HG03139 (cell line): ENCODE data around the gene CNFN.

Experiments
- ATAC-seq: cut with Tn5 transposase; IDR thresholded peaks from one replicate; pipeline ENCODE4 v1.9.1; 2021; ENCODE audit not compliant: unreplicated experiment

The CNFN gene, protein sequence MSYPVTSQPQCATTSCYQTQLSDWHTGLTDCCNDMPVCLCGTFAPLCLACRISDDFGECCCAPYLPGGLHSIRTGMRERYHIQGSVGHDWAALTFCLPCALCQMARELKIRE

DNA sequence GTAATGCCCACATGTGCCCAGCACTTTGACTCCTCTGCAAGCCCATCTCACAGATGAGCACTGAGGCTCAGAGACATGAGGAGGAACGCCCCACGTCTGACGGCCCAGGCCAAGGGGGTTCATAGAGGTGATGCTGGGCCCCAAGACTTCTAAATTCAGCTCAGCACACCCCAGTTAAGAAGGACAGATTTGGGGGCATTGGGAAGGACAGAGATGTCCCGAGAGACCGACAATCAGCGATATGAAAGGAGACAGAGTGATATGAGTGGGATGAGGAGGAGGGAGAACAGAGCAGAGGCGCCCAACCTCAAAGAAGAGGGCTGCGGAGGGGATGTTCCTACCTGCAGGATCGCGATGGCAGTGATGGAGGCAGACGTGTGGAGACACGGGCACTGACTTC lies at the start of gene CNFN:
Gene CNFN, minus strand, starts transcription at position 399 of the 400 bp plus-strand sequence. CDS start 1,260 bp downstream, outside the sequence.
- no peak for ATAC-seq

DNA sequence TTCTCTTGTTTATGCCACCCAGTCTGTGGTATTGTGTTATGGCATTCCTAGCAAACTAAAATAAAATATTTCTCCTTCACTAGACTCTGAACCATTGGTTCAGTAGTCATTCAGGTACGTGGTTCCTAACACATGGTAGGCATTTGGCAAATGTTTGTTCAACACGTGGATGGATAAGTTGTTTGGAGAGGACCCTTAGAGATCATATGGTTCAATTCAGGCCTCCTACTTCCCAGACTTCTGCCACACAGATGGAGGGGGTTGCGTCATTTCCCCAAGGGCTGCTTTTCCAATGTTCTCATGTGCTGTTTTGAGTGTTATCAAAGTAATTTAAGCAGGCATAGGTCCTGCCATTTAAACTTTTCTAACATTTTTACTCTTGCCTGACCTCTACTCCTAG lies 45.9 kb upstream of the CNFN start:
- ATAC-seq: no peak

DNA sequence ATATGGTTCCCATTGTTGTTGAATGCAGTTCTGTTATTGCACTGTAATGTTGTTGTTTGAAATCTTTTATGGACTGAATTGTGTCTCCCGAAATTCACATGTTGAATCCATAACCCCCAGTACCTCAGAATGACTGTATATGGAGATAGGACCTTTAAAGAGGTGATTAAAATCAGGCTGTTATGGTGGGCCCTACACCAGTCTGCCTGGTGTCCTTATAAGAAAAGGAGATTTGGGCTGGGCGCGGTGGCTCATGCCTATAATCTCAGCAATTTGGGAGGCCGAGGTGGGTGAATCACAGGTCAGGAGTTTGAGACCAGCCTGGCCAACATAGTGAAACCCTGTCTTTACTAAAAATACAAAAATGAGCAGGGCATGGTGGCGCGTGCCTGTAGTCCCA lies 45.2 kb upstream of the CNFN start:
- ATAC-seq: no peak

DNA sequence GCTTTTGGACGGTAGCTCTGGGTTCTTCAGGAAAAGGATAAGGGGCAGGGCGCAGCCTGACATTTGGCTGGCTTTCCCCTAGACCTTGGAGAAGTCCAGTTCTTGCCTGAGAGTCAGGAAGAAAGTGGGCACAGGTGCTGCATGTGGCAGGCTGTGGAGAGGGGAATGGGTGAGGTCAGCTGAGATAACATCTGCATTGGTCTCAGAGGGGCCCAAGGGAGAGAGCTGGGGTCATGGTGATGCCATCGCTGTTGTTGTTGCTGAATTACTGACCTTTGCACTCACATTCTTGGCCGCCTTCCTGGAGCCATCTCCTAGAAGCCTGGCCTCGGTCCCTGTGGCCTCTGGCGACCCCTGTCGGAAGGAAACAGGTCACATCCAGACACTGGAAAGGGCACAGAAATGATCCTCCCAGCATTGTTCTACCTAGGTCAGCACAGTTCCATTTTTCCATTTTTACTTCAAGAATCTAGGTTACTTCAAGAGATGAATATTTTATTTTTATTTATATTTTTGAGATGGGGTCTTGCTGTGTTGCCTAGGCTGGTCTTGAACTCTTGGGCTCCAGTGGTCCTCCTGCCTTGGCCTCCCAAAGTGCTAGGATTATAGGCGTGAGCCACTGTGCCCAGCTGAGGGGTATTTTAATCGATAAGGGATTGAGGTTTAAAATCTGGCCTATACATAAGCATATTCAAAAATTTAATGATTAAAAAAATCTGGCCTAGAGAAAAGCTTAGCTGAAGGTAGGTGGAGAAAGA lies 43.6 kb upstream of the CNFN start:
- no peak for ATAC-seq

DNA sequence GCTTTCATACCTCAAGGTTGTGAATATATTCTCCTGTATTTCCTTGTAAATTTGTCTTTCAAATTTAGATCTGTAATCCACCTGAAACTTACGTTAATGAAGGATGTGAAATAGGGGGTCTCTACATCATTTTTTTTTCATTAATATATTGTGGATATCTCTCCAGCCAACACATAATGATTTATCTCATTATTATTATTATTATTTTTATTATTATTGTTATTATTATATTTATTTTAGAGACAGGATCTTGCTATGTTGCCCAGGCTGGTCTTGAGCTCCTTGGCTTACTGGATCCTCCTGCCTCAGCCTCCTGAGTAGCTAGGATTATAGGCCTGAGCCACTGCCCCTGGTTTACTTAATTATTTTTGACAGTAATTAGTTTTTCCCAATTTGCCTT lies 41.4 kb upstream of the CNFN start:
- no peak for ATAC-seq

DNA sequence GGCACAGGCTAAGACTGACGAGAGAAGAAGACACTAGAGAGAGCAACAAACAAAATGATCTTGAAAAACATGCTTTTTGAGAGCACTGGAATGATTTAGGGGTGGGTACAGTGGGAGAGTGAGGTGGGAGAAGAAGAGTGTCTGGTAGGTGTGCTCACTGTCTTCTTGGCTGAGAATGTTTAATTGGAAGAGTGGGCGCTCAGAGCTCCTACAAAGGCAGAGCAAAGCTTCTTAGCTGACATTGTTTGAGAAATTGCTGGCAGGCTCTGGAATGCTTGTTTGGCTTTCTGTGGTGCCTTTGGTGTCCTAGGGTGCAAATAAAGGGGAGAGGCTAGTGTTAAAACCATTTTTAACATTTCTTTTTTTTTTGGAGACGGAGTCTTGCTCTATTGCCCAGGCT lies 38.6 kb upstream of the CNFN start:
- ATAC-seq: no peak

DNA sequence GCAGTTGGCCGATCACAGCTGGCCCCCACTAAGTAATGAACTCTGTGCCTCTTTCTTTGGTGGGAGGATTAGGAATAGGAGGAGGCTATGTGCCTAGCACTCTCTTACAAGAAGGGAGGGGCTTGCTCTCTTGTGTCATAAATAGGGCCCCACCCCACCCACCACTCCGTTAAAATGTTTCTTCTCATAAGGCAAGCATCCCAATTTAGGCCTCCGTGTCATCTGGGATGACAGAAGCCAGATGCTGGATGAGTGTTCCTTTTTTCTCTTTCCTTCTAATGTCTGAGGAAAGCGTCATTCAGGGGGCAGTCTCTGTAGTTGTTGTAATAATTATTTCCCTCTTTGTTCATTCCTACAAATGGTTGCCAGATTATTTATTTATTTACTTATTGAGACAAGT lies 37.2 kb upstream of the CNFN start, which contains the start of gene LIPE:
Gene LIPE, minus strand, starts transcription at position 76 of the 400 bp plus-strand sequence. CDS start 239 bp downstream, outside the sequence.
- ATAC-seq: no peak

DNA sequence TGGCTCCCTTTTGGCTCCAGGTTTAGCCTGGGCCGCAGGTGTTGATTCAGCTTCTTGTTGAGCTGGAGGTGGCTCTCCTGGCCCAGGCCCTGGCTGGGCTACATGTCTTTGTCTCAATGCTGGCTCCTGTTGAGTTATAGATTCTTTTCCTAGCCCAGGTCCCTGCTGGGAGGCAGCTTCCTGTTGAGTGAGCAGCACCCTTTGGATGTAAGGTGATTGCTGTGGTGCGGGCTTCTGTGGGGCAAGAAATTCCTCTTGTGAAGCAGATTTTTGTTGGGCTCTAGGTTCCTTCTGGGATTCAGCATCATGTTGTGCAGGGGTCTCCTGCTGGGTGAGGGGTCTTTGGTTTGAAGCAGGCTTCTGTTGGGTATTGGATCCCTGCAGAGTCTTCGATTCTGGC lies 36.5 kb upstream of the CNFN start:
- ATAC-seq: no peak

DNA sequence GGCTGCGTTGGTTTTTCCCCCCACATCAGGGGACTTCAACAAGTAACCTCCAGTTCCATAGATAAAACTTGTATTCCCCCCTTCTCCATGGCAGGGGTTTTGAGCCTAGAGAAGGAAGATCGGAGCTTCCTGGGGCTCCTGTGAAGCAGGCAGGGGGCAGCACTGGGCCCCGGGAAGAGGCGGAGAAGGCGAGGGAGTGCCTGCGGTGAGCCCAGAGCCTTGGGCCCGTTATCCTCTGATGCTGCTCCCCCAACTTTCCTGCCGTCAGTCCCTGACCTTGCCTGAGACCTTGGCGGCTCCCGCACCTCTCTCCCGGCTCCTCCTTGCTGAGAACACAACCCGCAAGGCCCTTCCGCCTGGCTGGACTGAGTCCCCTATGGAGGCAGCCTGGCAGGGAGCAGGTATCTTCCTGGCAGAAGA lies 34.6 kb upstream of the CNFN start:
- ATAC-seq: no peak

DNA sequence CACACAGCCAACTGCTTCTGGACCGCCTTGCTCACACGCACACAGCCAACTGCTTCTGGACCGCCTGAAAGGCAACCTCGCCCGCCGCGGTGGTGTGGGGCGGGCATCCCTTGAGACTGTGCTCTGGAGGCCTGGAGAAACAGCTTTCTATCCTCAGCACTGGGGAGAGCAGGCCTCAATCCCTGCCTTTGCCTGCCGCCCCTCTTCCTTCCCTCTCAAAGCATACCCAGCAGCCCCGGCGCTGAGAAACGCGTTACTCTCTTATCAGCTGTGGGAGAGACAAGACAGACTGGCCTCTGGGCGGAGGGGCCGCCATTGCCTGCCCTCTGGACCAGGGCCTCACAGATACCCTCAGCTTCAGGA lies 34.2 kb upstream of the CNFN start:
- no peak for ATAC-seq

DNA sequence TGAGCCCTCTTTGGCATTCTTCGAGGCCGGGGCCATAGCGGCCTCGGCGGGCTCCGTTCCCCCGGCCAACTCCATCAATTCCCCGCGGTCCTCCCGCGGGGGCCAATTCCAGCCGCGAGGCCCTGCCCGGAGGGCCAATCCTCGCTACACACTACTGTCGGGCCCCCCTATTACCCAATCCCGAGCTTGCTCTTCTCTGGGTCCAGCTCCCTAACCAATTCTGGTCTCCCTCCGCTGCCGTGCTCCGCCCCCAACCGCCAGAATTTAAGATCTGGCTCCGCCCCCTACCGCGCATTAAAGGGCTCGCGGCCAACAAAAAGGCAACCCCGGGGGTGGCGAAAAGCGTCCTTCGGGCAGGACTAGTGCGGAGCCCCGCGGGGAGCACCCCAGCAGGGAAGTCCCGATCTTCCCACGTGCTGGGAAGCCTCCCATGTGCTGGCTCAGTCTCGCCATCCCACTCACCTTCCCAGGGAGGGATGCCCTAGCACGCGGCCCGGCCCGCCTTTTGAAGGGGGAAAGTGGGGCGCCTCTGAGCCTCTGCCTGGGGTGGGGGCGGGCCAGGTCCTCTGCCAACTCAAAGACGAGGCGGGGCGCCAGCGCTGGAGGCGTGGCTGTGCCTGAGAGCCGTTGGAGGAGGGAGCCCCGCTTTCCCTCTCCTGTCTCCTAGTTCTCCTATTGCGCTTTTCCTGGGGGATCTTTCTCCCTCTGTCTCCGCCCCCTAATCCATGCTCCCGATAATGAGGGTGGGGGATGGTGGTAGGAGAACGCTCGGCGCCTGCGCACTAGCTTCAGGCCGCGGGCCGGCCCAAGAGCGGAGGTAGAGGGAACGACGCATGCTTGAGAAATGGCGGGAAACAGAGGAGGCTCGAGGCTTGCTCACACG lies 33.6 kb upstream of the CNFN start:
- peak; percentile 83 for ATAC-seq

DNA sequence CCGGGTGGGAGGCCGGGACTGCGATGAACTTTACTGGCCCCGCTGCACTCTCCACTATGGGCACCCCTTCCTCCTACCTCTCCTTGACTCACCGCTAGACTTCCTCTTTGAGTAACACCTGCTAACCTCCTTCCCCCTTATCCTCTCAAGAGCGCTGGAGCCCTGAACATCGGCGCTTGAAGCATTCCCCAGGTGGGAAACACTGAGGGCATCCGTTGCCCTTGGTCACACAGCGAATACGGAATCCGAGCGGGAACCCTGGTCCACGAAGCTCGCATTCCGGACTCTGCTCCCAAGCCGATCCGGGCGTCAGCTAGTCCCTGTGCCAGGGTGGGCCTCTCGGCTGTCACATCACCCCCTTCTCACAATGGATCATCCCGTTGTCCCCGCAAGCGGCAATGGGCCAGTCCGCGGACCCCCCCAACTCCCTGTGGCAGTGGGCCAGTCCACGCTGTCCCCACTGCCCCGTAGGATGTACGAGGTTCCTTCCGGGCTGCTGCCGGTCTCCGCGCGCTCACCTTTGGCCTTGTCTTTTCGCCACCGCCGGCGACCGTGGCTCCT lies 32.9 kb upstream of the CNFN start:
- ATAC-seq: peak; percentile 18

DNA sequence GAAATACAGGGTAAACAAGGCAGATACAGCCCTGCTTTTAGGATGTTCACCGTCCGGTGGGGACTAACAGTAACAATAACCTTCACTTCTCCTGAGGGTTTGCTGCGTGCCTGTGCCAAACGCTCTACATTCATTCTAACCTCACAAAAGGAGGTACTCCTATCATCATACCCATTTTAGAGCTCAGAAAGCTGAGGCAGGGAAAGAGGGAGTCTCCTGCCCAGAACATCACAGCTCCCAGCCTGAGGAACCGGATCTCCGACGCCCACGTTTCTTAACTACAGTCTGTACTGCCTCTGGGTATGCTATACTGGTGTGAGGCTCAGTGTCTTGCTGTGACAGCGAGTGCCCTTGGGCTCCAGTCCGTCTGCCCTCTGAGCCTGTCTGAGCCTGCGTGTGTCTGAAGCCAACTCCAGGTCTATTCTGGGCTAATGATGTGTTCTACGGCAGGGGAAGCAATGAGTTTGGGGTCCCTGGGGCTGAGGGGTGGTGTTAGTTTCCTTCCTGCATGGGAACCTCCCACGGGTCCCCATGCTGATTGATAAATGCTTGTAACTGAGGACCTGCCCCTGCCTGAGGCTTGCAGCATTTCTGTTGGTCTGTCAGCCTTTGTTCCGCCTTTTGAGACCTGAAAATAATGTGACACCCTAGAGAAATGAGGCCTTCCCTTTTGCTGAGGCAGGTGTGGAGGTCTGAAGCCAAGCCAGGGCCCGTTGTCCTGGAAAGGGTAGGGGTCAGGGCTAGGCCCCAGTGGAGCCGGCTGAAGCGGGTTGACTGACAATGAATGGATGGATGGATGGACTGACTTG lies 32.2 kb upstream of the CNFN start:
- no peak for ATAC-seq

DNA sequence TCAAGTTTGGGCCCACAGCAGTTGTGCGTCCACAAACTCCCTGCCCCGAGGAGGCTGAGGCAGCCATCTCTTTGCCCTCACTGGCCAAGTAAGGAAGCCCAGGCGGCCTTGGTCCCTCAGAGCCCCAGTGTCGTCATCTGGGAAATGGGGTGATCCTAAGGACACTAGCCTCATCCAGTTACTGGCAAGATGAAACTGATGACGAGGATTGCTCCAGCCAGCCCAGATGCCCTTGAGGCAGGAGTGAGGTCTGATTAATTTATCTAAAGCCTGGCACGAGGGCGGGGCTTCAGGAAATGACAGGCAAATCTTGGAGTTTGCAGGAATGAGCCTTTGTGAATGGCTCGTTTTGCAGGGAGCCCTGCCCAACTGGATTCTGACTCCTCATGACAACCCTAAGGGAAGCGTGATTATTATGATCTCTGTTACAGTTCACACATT lies 31.5 kb upstream of the CNFN start:
- no peak for ATAC-seq

DNA sequence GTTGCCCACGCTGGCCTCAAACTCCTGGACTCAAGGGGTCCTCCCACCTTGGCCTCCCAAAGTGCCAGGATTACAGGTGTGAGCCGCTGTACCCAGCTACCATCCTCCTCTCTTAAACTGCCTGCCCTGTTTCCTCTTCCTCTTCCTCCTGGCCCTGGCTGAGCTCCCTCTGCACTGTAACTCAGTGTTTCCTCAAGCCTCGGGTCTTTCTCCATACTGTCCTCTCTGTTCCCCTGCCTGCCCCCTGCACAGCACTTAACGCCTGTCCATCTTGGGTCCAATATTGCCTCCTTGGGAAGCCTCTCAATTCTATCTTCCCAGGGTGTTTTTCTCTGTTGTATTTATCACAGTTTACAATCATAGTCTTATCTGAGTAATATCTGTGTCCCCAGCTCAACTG lies 31.0 kb upstream of the CNFN start:
- ATAC-seq: no peak

DNA sequence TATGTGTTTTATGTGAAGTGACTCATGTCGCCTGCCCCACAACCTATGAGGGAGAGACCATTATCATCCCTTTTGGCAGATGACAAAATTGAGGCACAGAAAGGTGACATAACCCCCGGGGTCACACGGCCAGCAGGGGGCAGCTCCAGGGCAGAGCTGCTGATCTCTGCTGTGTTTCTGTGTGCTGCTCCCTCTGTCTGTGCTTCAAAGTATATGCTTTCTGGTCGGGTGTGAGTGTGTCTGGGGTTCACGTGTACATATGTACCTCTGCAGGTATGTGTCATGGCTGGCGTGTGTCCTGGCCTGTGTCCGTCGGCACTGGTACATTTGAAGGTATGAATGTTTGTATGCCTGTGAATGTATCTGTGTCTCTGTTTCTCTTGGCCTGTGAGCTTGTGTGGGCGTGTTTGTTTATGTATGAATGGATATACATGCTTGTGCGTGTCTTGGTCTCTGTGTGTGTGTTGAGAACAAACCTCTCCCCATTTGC lies 30.0 kb upstream of the CNFN start:
- no peak for ATAC-seq

DNA sequence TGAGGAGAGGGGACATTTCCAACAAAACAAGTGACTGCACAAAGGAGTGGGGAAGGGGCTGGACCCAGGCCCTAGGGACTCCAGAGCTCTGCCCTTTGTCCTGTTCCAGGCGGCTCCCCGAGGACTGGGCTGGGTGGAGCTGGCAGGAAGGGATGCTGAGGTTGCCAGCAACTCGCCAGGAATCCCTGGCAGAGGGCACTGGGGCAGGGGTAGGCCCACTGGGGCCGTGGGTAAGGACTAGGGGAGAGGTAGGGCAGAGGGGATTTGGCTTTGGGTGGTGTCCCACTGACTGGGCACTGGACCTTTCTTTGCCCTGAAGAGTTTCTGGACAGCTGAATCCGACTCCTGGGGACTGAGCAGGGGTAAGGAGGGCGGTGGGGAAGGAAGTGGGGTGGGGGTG lies 29.2 kb upstream of the CNFN start:
- ATAC-seq: no peak

DNA sequence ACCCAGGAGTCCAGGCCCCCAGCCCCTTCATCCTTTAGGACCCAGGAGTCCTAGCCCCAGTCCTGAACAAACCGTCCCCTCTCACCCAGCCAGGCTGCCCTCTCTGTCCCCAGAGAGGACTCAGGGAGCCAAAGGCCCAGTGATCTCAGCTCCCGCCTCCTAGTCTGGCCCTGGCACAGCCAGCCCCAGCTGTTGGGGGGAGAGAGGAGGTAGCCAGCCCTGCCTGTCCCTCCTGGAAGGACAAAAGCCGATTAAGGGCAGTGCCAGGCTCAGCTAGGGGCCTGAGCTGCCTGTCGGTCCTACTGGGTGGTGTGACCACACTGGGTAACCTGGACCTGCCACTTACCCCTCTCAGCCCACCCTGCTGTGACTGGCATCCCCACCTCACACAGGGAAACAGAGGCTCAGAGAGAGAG lies 22.6 kb upstream of the CNFN start:
- no peak for ATAC-seq

DNA sequence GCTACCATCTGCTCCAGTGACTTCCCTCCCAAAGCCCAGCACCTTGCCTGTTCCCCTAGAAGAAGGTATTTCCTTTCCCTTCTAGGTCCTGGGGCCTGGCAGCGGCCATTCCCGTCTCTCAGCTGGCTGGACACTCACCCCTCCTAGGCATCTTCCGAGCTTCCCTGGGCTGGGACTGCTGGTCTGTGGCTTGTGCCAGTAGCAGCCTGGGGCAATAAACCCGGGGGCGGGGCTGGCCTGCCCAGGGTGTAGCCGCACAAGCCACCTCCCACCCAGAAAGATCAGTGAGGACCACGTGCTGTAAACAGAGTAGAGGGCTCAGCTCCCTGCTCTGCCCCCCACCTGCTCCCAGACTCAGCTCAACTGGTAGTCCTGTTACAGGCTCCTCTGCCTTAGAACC lies 22.1 kb upstream of the CNFN start:
- ATAC-seq: no peak

DNA sequence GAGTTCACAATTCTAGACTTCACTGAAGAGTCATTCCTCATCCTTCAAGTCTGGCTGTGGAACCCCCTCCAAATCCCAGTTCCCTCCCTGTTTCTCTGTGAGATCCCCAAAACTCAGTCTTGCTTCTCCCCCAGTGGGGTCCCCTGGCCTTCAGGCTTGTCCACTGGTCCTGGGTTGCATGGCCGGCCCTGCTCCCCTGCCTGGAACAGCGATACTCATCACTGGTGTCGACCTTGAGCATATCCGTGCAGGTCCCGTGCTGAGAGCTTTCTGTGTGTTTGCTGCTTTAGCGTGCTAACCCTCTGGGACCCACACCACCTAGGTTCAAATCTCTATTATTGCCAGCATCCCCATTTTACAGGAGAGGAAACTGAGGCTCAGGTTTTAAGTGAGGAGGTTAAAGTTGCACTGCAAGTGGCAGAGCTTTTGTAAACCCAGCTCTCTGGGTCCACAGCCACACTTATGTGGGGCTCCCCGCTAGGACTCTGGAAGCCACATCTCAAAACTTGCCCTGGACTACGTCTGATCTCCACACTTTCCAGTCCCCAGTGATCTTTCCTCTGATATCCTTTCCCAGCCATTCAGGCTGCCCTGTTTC lies 21.6 kb upstream of the CNFN start:
- ATAC-seq: no peak
